GM10248 (cell line): ENCODE results near the gene SEMA3C.
"Not testable (repeated sequence)": the region's sequence is repeated elsewhere in the genome, so short reads cannot be mapped to it uniquely, and the experiment has no call there.

Experiments
- CTCF ChIA-PET: fragments of 300-600 bp; sonication (Branson Sonifier 250); formaldehyde crosslinking; extraction: SDS; loops from one replicate; lab custom pipeline; 2021; ENCODE audit warnings: antibody characterized with exemption; lab: Yijun Ruan, JAX
- POLR2A ChIA-PET: fragments of 350-650 bp; sonication (Branson Sonifier 250); formaldehyde crosslinking; extraction: SDS; loops from one replicate; lab custom pipeline; 2020; ENCODE audit warnings: antibody characterized with exemption; lab: Yijun Ruan, JAX
- DNase-seq: peaks from one replicate; pipeline ENCODE4 v3.0.0; 2012; ENCODE audit errors: extremely low spot score
- CTCF ChIP-seq: IDR thresholded peaks from 2 replicates; pipeline ENCODE4 v1.5.1; 2012; ENCODE audit warnings: mild to moderate bottlenecking, low read depth; ENCODE audit errors: extremely low read depth, missing control alignments, control extremely low read depth

Gene SEMA3C

GRCh38 chr7:80929619-80930018 lies 10.8 kb upstream of the SEMA3C start:
- ChIA-PET POLR2A (no interaction called here), CTCF (no interaction called here)
- DNase-seq: no peak
- no peak for TF ChIP-seq CTCF

GRCh38 chr7:80926955-80927354 lies 8.1 kb upstream of the SEMA3C start:
- POLR2A ChIA-PET, DNase-seq, CTCF ChIA-PET: not testable (repeated sequence)

GRCh38 chr7:80924090-80924489 lies 5.2 kb upstream of the SEMA3C start:
- TF ChIP-seq CTCF: no peak
- ChIA-PET CTCF (no interaction called here), POLR2A (no interaction called here)
- DNase-seq: no peak

- CTCF ChIA-PET: no interaction called here
Measured at GRCh38 chr7:80923211-80923612, 4.4 kb upstream of the SEMA3C start.

GRCh38 chr7:80922253-80923049 lies 3.6 kb upstream of the SEMA3C start:
- no peak for DNase-seq
- CTCF ChIA-PET: no interaction called here
- POLR2A ChIA-PET: no interaction called here
- no peak for TF ChIP-seq CTCF

More at GRCh38 chr7:80923211-80923612, 4.4 kb upstream of the SEMA3C start:
- TF ChIP-seq CTCF: no peak
- POLR2A ChIA-PET: no interaction called here
- DNase-seq: no peak

- no peak for TF ChIP-seq CTCF
- POLR2A ChIA-PET: no interaction called here
- CTCF ChIA-PET: no interaction called here
- no peak for DNase-seq
Measured at GRCh38 chr7:80921130-80921529, 2.3 kb upstream of the SEMA3C start.

GRCh38 chr7:80918399-80918798 lies 452 bp downstream of the SEMA3C start:
- DNase-seq: peak; percentile 23
- POLR2A ChIA-PET: no interaction called here
- CTCF ChIA-PET: no interaction called here
- no peak for TF ChIP-seq CTCF
